H1 (cell line): ENCODE measurements around the gene CLDN4. TPM values are rescaled to one million over a fixed set of nuclear protein-coding genes. Genes with fewer than 3 reads are reported as not detected.

Experiments used
- CTCF ChIA-PET: fragments of 300-600 bp; sonication (Branson Sonifier 250); formaldehyde crosslinking; loops from one replicate; lab custom pipeline; 2021; ENCODE audit not compliant: partially characterized antibody; lab: Charles Lee
- POLR2A ChIA-PET: fragments of 300-600 bp; sonication (Branson Sonifier 250); formaldehyde crosslinking; loops from one replicate; lab custom pipeline; 2021; ENCODE audit warnings: inconsistent platforms; ENCODE audit not compliant: partially characterized antibody; lab: Charles Lee
- DNase-seq, 2 experiments: peaks; one replicate each; pipeline versions ENCODE4 v3.0.0 to v3.0.0-alpha.2; 2010 to 2022; ENCODE audit warnings: low spot score in 2 of 2, low read depth in 1 of 2, mixed read lengths in 1 of 2
- FAIRE-seq: peaks from 2 replicates; lab custom pipeline; 2011; peaks lifted over from hg19 to GRCh38; lab: Jason Lieb, UNC
- H2AFZ ChIP-seq: 2 replicates; pipeline ENCODE4 v1.8.1; 2012; ENCODE audit warnings: low read length, inconsistent platforms
- H2AK5ac ChIP-seq: 2 replicates; pipeline ENCODE4 v1.6.1; 2013; ENCODE audit warnings: low read depth, low read length
- H2BK120ac ChIP-seq: replicated peaks from 2 replicates; pipeline ENCODE3; 2013; ENCODE audit warnings: low read depth, low read length, inconsistent platforms
- H2BK12ac ChIP-seq: 2 replicates; pipeline ENCODE4 v1.6.1; 2013; ENCODE audit warnings: low read depth, low read length
- H2BK15ac ChIP-seq: 2 replicates; pipeline ENCODE4 v1.6.1; 2013; ENCODE audit warnings: low read length
- H2BK20ac ChIP-seq: 2 replicates; pipeline ENCODE4 v1.6.1; 2013; ENCODE audit warnings: low read length
- H2BK5ac ChIP-seq: 2 replicates; pipeline ENCODE4 v1.6.1; 2013; ENCODE audit warnings: low read depth, low read length
- H3K14ac ChIP-seq: 2 replicates; pipeline ENCODE4 v1.6.1; 2013; ENCODE audit warnings: inconsistent platforms; ENCODE audit not compliant: insufficient read length
- H3K18ac ChIP-seq: 2 replicates; pipeline ENCODE4 v1.6.1; 2013; ENCODE audit warnings: low read length; ENCODE audit errors: extremely low read depth
- H3K23ac ChIP-seq: 2 replicates; pipeline ENCODE4 v1.6.1; 2013; ENCODE audit warnings: inconsistent platforms; ENCODE audit not compliant: insufficient read length
- H3K23me2 ChIP-seq: 2 replicates; pipeline ENCODE4 v1.6.1; 2013; ENCODE audit warnings: low read depth, low read length
- H3K27ac ChIP-seq: 2 replicates; pipeline ENCODE4 v1.6.1; 2011; ENCODE audit warnings: low read depth, low read length, inconsistent platforms
- H3K27me3 ChIP-seq, 4 experiments: replicated peaks in 1 of 4; 1 replicate in 1 of 4; 2 replicates in 3 of 4; pipeline versions ENCODE4 v1.6.1 to v1.8.1; 2011 to 2013; ENCODE audit warnings: low read length in 3 of 4, mild to moderate bottlenecking in 3 of 4, inconsistent platforms in 2 of 4, mixed read lengths in 2 of 4, moderate library complexity in 1 of 4; ENCODE audit not compliant: control insufficient read depth in 3 of 4, insufficient read depth in 3 of 4; ENCODE audit errors: extremely low read depth in 1 of 4
- H3K36me3 ChIP-seq, 4 experiments: 2 replicates each; pipeline versions ENCODE4 v1.6.1 to v1.8.1; 2011 to 2013; ENCODE audit warnings: mild to moderate bottlenecking in 4 of 4, low read length in 3 of 4, moderate library complexity in 2 of 4, control low read depth in 1 of 4, inconsistent platforms in 1 of 4; ENCODE audit not compliant: insufficient read depth in 4 of 4, control insufficient read depth in 2 of 4
- H3K4ac ChIP-seq: replicated peaks from 2 replicates; pipeline ENCODE3; 2013; ENCODE audit warnings: low read length, low read depth, mixed read lengths, inconsistent platforms; ENCODE audit not compliant: insufficient read length
- H3K4me1 ChIP-seq, 4 experiments: replicated peaks in 1 of 4; 1 replicate in 1 of 4; 2 replicates in 3 of 4; pipeline versions ENCODE4 v1.6.1 to v1.8.1; 2011 to 2013; ENCODE audit warnings: low read length in 3 of 4, inconsistent platforms in 2 of 4, mixed read lengths in 1 of 4; ENCODE audit not compliant: insufficient read depth in 4 of 4, control insufficient read depth in 3 of 4
- H3K4me2 ChIP-seq, 2 experiments: 2 replicates each; pipeline versions ENCODE4 v1.6.1 to v1.8.1; 2011 to 2013; ENCODE audit warnings: low read depth in 2 of 2, low read length in 2 of 2, control low read depth in 1 of 2, inconsistent platforms in 1 of 2, mild to moderate bottlenecking in 1 of 2; ENCODE audit not compliant: insufficient read depth in 1 of 2
- H3K4me3 ChIP-seq, 4 experiments: fragments of 200-600, 300-600 bp in 1 of 4; sonication (generic), shearing (Covaris generic), sonication (Bioruptor Twin) in 1 of 4; 2 replicates each; pipeline versions ENCODE4 v1.5.1 to v1.8.1; 2011 to 2016; ENCODE audit warnings: low read length in 4 of 4, low read depth in 3 of 4, control low read depth in 2 of 4, inconsistent platforms in 2 of 4, mild to moderate bottlenecking in 2 of 4, mixed read lengths in 1 of 4, moderate library complexity in 1 of 4; ENCODE audit not compliant: insufficient read depth in 2 of 4; ENCODE audit errors: extremely low read depth in 1 of 4
- H3K56ac ChIP-seq: replicated peaks from 2 replicates; pipeline ENCODE3; 2013; ENCODE audit warnings: low read depth, mild to moderate bottlenecking, mixed read lengths, low read length, inconsistent platforms; ENCODE audit not compliant: insufficient read length
- H3K79me1 ChIP-seq: 2 replicates; pipeline ENCODE4 v1.6.1; 2013; ENCODE audit warnings: low read depth, low read length, control low read depth
- H3K79me2 ChIP-seq, 2 experiments: 2 replicates each; pipeline versions ENCODE4 v1.6.1 to v1.8.1; 2012 to 2013; ENCODE audit warnings: low read length in 2 of 2, mild to moderate bottlenecking in 2 of 2, inconsistent platforms in 1 of 2; ENCODE audit not compliant: insufficient read depth in 2 of 2, control insufficient read depth in 1 of 2
- H3K9ac ChIP-seq, 4 experiments: replicated peaks in 1 of 4; 1 replicate in 1 of 4; 2 replicates in 3 of 4; pipeline versions ENCODE4 v1.6.1 to v1.8.1; 2011 to 2013; ENCODE audit warnings: low read depth in 3 of 4, low read length in 3 of 4, control low read depth in 2 of 4, mild to moderate bottlenecking in 2 of 4, moderate library complexity in 2 of 4, inconsistent platforms in 1 of 4; ENCODE audit errors: extremely low read depth in 1 of 4
- H3K9me3 ChIP-seq, 2 experiments: 2 replicates each; pipeline versions ENCODE4 v1.6.1 to v1.8.1; 2012 to 2013; ENCODE audit warnings: mild to moderate bottlenecking in 2 of 2, moderate library complexity in 2 of 2, control low read depth in 1 of 2, inconsistent platforms in 1 of 2, low read depth in 1 of 2, low read length in 1 of 2, mixed read lengths in 1 of 2; ENCODE audit not compliant: insufficient read depth in 2 of 2
- H4K20me1 ChIP-seq, 2 experiments: replicated peaks in 1 of 2; 2 replicates each; pipeline versions ENCODE3 to v1.8.1; 2011 to 2013; ENCODE audit warnings: inconsistent platforms in 2 of 2, low read length in 2 of 2, mild to moderate bottlenecking in 1 of 2; ENCODE audit not compliant: insufficient read depth in 2 of 2, control insufficient read depth in 1 of 2
- H4K5ac ChIP-seq: 2 replicates; pipeline ENCODE4 v1.6.1; 2013; ENCODE audit warnings: low read length, low read depth, mixed read lengths, inconsistent platforms; ENCODE audit not compliant: insufficient read length
- H4K8ac ChIP-seq: 2 replicates; pipeline ENCODE4 v1.8.0; 2013; ENCODE audit warnings: mild to moderate bottlenecking, moderate library complexity, low read length, inconsistent platforms; ENCODE audit not compliant: insufficient read depth; ENCODE audit errors: extremely low read depth
- H4K91ac ChIP-seq: replicated peaks from 2 replicates; pipeline ENCODE3; 2013; ENCODE audit warnings: low read length, mixed read lengths, inconsistent platforms; ENCODE audit not compliant: insufficient read length
- BCL11A ChIP-seq, 2 experiments: IDR thresholded peaks; one replicate each; pipeline ENCODE4 v1.6.1; 2011; ENCODE audit warnings: low read depth in 2 of 2, low read length in 2 of 2, mild to moderate bottlenecking in 2 of 2
- CHD2 ChIP-seq: IDR thresholded peaks from 2 replicates; pipeline ENCODE4 v1.6.1; 2012; ENCODE audit warnings: low read length, improper control_type of control experiment
- FOSL1 ChIP-seq: IDR thresholded peaks from 2 replicates; pipeline ENCODE4 v1.6.1; 2011; ENCODE audit warnings: mild to moderate bottlenecking, low read depth, low read length, moderate library complexity; ENCODE audit not compliant: insufficient read depth
- MAFK ChIP-seq: IDR thresholded peaks from 2 replicates; pipeline ENCODE4 v1.6.1; 2012; ENCODE audit warnings: low read depth, mild to moderate bottlenecking, improper control_type of control experiment, low read length
- RBBP5 ChIP-seq: IDR thresholded peaks from 2 replicates; pipeline ENCODE4 v1.7.1; 2012; ENCODE audit warnings: low read depth, mild to moderate bottlenecking, inconsistent platforms, low read length, moderate library complexity, borderline replicate concordance
- TEAD4 ChIP-seq: IDR thresholded peaks from 2 replicates; pipeline ENCODE4 v1.6.1; 2012; ENCODE audit warnings: low read depth, low read length, inconsistent platforms, mixed read lengths
- WGBS, 2 experiments: shearing (Covaris generic) in 1 of 2; methylation state at CpG; one replicate each; pipeline versions ENCODE4 v1.1.6 to v1.1.7; 2013 to 2015; ENCODE audit warnings: low lambda C conversion rate in 2 of 2, mixed read lengths in 2 of 2, inconsistent platforms in 1 of 2, low coverage in 1 of 2, missing lambda C conversion rate in 1 of 2; ENCODE audit not compliant: insufficient replicate concordance in 2 of 2, insufficient coverage in 1 of 2, insufficient read length in 1 of 2; ENCODE audit errors: extremely low coverage in 1 of 2, missing lambda C conversion rate in 1 of 2; 5-methylcytosine and 5-hydroxymethylcytosine counted together
- polyA plus RNA-seq, 7 experiments: library from polyadenylated mRNA; depleted of rRNA in 3 of 7; stranded (reverse) in 5 of 7; unstranded in 2 of 7; fragments of >200 nt in 5 of 7; fragments of 200-250 nt in 2 of 7; gene quantifications; 1 replicate in 5 of 7; 2 replicates in 1 of 7; 4 replicates in 1 of 7; pipeline versions ENCODE4 v1.2.1 to v1.2.3, GENCODE V29; 2011 to 2013; ENCODE audit warnings: missing spikeins in 2 of 7, mixed read lengths in 2 of 7
- total RNA-seq: library from RNA; stranded (reverse); fragmentation: NEBNext Ultra II Directional; extraction: Animal tissue kit (Norgen Biotek cat#: 25700); gene quantifications from 2 replicates; pipeline ENCODE4 v1.2.1, GENCODE V29; 2021

CLDN4 gene
- total and polyA plus RNA-seq, 2 of the 8 experiments (the other 6 are each of a cell fraction or from before 2014, with no cell fraction given), result 28.0 to 69.3 TPM

GRCh38 chr7:73839290-73839689 lies 8.5 kb downstream of the CLDN4 start:
- FAIRE-seq, result no peak

More at GRCh38 chr7:73839290-73839689, 8.5 kb downstream of the CLDN4 start:
- H2AFZ ChIP-seq, result no peak overlapping the region
- no peak overlapping the region for H3K4ac ChIP-seq
- no peak overlapping the region for H3K4me2 ChIP-seq
- no peak overlapping the region for H3K9ac ChIP-seq
- peaks cover 6% of the 10 kb centered on the region; the same call in 1 of the 2 replicates for H3K23me2 ChIP-seq
- no peaks in the 10 kb centered on the region for H4K20me1 ChIP-seq
- no peak overlapping the region for H3K4me3 ChIP-seq
- H3K9me3 ChIP-seq, result peaks cover 5 to 7% of the 10 kb centered on the region in 2 experiments; a peak in 2 of 4 replicates
- no peaks in the 10 kb centered on the region for H3K27me3 ChIP-seq
- no peak for TF ChIP-seq BCL11A (IDR thresholded peaks at IDR 0.05; ENCODE audit: low read depth in 2 of 2, low read length in 2 of 2)
- no peak for TF ChIP-seq FOSL1
- no peak for TF ChIP-seq MAFK
- no peak for TF ChIP-seq RBBP5
- no peak for TF ChIP-seq TEAD4
- no peak for TF ChIP-seq CHD2
- no peak overlapping the region for H3K23ac ChIP-seq
- DNase-seq, result no peak
- no peaks in the 10 kb centered on the region for H3K79me2 ChIP-seq
- no peaks in the 10 kb centered on the region for H3K79me1 ChIP-seq
- CTCF ChIA-PET, result interaction anchor here (0.9 to 7.1 kb wide), 13 partner anchors 7 to 140 kb away, joined by 3 to 65 read pairs (median 7); partner anchors contain the start of gene CLDN4
- no peak overlapping the region for H2BK120ac ChIP-seq
- H4K5ac ChIP-seq, result no peak overlapping the region
- H3K36me3 ChIP-seq, result no peaks in the 10 kb centered on the region; a peak in 1 of 8 replicates
- peaks cover 0 to 8% (median 5%) of the 10 kb centered on the region in 4 experiments; a peak in 5 of 7 replicates for H3K4me1 ChIP-seq
- no peak overlapping the region for H3K18ac ChIP-seq
- no peak overlapping the region for H2BK5ac ChIP-seq
- no peak overlapping the region for H4K8ac ChIP-seq
- peak overlapping the region; percentile 6; the same call in 1 of the 2 replicates for H2BK15ac ChIP-seq
- WGBS, 2 experiments, result 88% methylated on average over 5 of the region's 7 CpGs; no CpG with 5 or more reads in 1 of the 2 experiments
- no peak overlapping the region for H4K91ac ChIP-seq
- H2BK12ac ChIP-seq, result peak overlapping the region; percentile 52; the same call in 1 of the 2 replicates
- H3K14ac ChIP-seq, result no peak overlapping the region
- POLR2A ChIA-PET, result interaction anchor here (0.6 to 6.5 kb wide), 8 partner anchors 8 to 518 kb away, joined by 4 to 96 read pairs (median 7); partner anchors contain the start of gene CLDN4
- H3K27ac ChIP-seq, result no peak overlapping the region
- no peak overlapping the region for H3K56ac ChIP-seq
- H2AK5ac ChIP-seq, result peak overlapping the region; percentile 45; the same call in 1 of the 2 replicates
- peak overlapping the region; percentile 62; the same call in 1 of the 2 replicates for H2BK20ac ChIP-seq
